Endothelial cell of umbilical vein (primary cell): ENCODE measurements around the gene RPS13. TPM values are rescaled to one million over a fixed set of nuclear protein-coding genes. Genes with fewer than 3 reads are reported as not detected.

Source experiments
- BruUV-seq: library from RNA; stranded (reverse); fragments of 400-500 nt; replicated peaks from 2 replicates; lab custom pipeline; 2021; lab: Mats Ljungman, UMichigan
- CTCF ChIA-PET: fragments of 300-600, 350-600 bp; sonication (Branson Sonifier 250); formaldehyde crosslinking; loops from one replicate; lab custom pipeline; 2021; ENCODE audit warnings: antibody characterized with exemption, inconsistent platforms; lab: Charles Lee
- POLR2A ChIA-PET: fragments of 300-600, 350-600 bp; sonication (Branson Sonifier 250); formaldehyde crosslinking; loops from one replicate; lab custom pipeline; 2021; ENCODE audit warnings: antibody characterized with exemption, inconsistent platforms; lab: Charles Lee
- DNase-seq: peaks from one replicate; pipeline ENCODE4 v3.0.0-alpha.2; 2011; ENCODE audit warnings: low read depth, low spot score
- FAIRE-seq: peaks from 2 replicates; lab custom pipeline; 2011; peaks lifted over from hg19 to GRCh38; lab: Jason Lieb, UNC
- H2AFZ ChIP-seq: 2 replicates; pipeline ENCODE4 v1.6.0; 2012; ENCODE audit warnings: low read depth, low read length, control low read depth, inconsistent platforms
- H3K27ac ChIP-seq: 2 replicates; pipeline ENCODE4 v1.5.1; 2011; ENCODE audit warnings: low read depth, mild to moderate bottlenecking, control low read depth, low read length, moderate library complexity; ENCODE audit not compliant: insufficient read depth
- H3K27me3 ChIP-seq, 2 experiments: 2 replicates each; pipeline versions ENCODE4 v1.6.0 to v1.6.1; 2011; ENCODE audit warnings: low read length in 2 of 2, mixed read lengths in 1 of 2; ENCODE audit not compliant: control insufficient read depth in 2 of 2, insufficient read depth in 2 of 2
- H3K36me3 ChIP-seq, 2 experiments: 2 replicates in 1 of 2; 3 replicates in 1 of 2; pipeline ENCODE4 v1.5.1; 2011; ENCODE audit warnings: low read length in 2 of 2, mild to moderate bottlenecking in 1 of 2, moderate library complexity in 1 of 2; ENCODE audit not compliant: control insufficient read depth in 2 of 2, insufficient read depth in 2 of 2; ENCODE audit errors: extremely low read depth in 1 of 2
- H3K4me1 ChIP-seq: 3 replicates; pipeline ENCODE4 v1.5.1; 2011; ENCODE audit warnings: mild to moderate bottlenecking, low read length; ENCODE audit not compliant: control insufficient read depth, insufficient read depth; ENCODE audit errors: extremely low read depth
- H3K4me2 ChIP-seq: 2 replicates; pipeline ENCODE4 v1.6.1; 2011; ENCODE audit warnings: low read length, control low read depth, mixed read lengths; ENCODE audit not compliant: insufficient read depth
- H3K4me3 ChIP-seq, 3 experiments: fragments of 200-600 bp in 1 of 3; sonication (generic), shearing (Covaris generic) in 1 of 3; replicated peaks in 1 of 3; 2 replicates each; pipeline ENCODE4 v1.5.1; 2011 to 2016; ENCODE audit warnings: control low read depth in 3 of 3, low read length in 3 of 3, mild to moderate bottlenecking in 2 of 3, inconsistent platforms in 1 of 3, low read depth in 1 of 3, moderate library complexity in 1 of 3; ENCODE audit not compliant: insufficient read depth in 1 of 3
- H3K79me2 ChIP-seq: 2 replicates; pipeline ENCODE4 v1.6.0; 2012; ENCODE audit warnings: low read length, inconsistent platforms; ENCODE audit not compliant: control insufficient read depth, insufficient read depth
- H3K9ac ChIP-seq: replicated peaks from 2 replicates; pipeline ENCODE3; 2011; ENCODE audit warnings: low read length, control low read depth; ENCODE audit not compliant: insufficient read depth; ENCODE audit errors: extremely low read depth
- H3K9me1 ChIP-seq: replicated peaks from 3 replicates; pipeline ENCODE4 v1.6.0; 2011; ENCODE audit warnings: mild to moderate bottlenecking, low read length; ENCODE audit not compliant: control insufficient read depth, insufficient read depth; ENCODE audit errors: extremely low read depth
- H3K9me3 ChIP-seq: replicated peaks from 2 replicates; pipeline ENCODE4 v1.5.1; 2012; ENCODE audit warnings: low read length, inconsistent platforms; ENCODE audit not compliant: control insufficient read depth, insufficient read depth
- H4K20me1 ChIP-seq: replicated peaks from 2 replicates; pipeline ENCODE3; 2011; ENCODE audit warnings: mild to moderate bottlenecking, low read length; ENCODE audit not compliant: control insufficient read depth, insufficient read depth; ENCODE audit errors: extremely low read depth
- CTCF ChIP-seq, 2 donors: IDR thresholded peaks; 1 replicate in 1 of 2; 2 replicates in 1 of 2; pipeline ENCODE4 v1.5.1; 2011; ENCODE audit warnings: low read length in 2 of 2, mild to moderate bottlenecking in 2 of 2, moderate library complexity in 2 of 2, control low read depth in 1 of 2, inconsistent platforms in 1 of 2, low read depth in 1 of 2; ENCODE audit not compliant: insufficient read depth in 1 of 2; ENCODE audit errors: extremely low read depth in 1 of 2
- EZH2 ChIP-seq: IDR thresholded peaks from 2 replicates; pipeline ENCODE4 v1.6.1; 2012; ENCODE audit warnings: borderline replicate concordance, low read depth, mild to moderate bottlenecking, moderate library complexity, low read length, inconsistent platforms; ENCODE audit not compliant: severe bottlenecking
- FOS ChIP-seq: IDR thresholded peaks from 2 replicates; pipeline ENCODE4 v1.6.1; 2011; ENCODE audit warnings: mild to moderate bottlenecking, low read length, moderate library complexity, borderline replicate concordance; ENCODE audit not compliant: insufficient read depth
- GATA2 ChIP-seq: IDR thresholded peaks from 2 replicates; pipeline ENCODE4 v1.7.0; 2011; ENCODE audit warnings: low read depth, mild to moderate bottlenecking, moderate library complexity, mixed read lengths, low read length; ENCODE audit not compliant: insufficient read length, insufficient read depth
- JUN ChIP-seq: IDR thresholded peaks from 2 replicates; pipeline ENCODE4 v1.6.1; 2011; ENCODE audit warnings: borderline replicate concordance, low read depth; ENCODE audit not compliant: insufficient read length, insufficient read depth
- MAX ChIP-seq: IDR thresholded peaks from 2 replicates; pipeline ENCODE4 v1.6.1; 2011; ENCODE audit not compliant: insufficient read depth, insufficient read length
- MYC ChIP-seq: IDR thresholded peaks from one replicate; pipeline ENCODE4 v1.6.1; 2011; ENCODE audit warnings: mild to moderate bottlenecking, low read depth, low read length
- POLR2A ChIP-seq: IDR thresholded peaks from 2 replicates; pipeline ENCODE4 v1.6.1; 2012; ENCODE audit warnings: low read depth, mild to moderate bottlenecking, control low read depth, low read length
- POLR2AphosphoS5 ChIP-seq: IDR thresholded peaks from 2 replicates; pipeline ENCODE4 v1.6.1; 2012; ENCODE audit warnings: low read depth, mild to moderate bottlenecking, control low read depth, low read length, moderate library complexity; ENCODE audit not compliant: insufficient read depth
- dilution Hi-C: fragments of 300-500 bp; cut with MboI; formaldehyde crosslinking; loops from one replicate; pipeline ENCODE4 v1.15.0; 2019; ENCODE audit warnings: low sequenced_read_pairs; ENCODE audit not compliant: extremely low pct_ligation_motif_present
- intact Hi-C: fragments of 100-400 bp; cut with micrococcal nuclease; formaldehyde crosslinking; loops from one replicate; pipeline ENCODE4 v1.10.0; 2022
- polyA plus RNA-seq, 4 experiments: library from polyadenylated mRNA; depleted of rRNA in 3 of 4; stranded (reverse) in 3 of 4; unstranded in 1 of 4; fragments of >200 nt; gene quantifications; 2 replicates each; pipeline versions ENCODE4 v1.2.1 to v1.2.3, GENCODE V29; 2011 to 2012; ENCODE audit warnings: missing spikeins in 1 of 4
- total RNA-seq: library from RNA; stranded (reverse); gene quantifications from 2 replicates; pipeline ENCODE4 v1.2.3, GENCODE V29; 2021

RPS13 gene
- total and polyA plus RNA-seq, 2 donors (not counting 3 experiments of a cell fraction or from before 2014, with no cell fraction given): 1,169 to 1,745 TPM

GRCh38 chr11:17121981-17122380 lies 44.5 kb upstream of the RPS13 start:
- DNase-seq: no peak
- dilution Hi-C loops: no loop called here
- Histone ChIP-seq H3K36me3 (peaks cover 0 to 8% of the 10 kb centered on the region in 2 experiments), H3K4me1 (peaks cover 16% of the 10 kb centered on the region), H3K9ac (no peak overlapping the region), H4K20me1 (no peaks in the 10 kb centered on the region), H3K4me2 (no peak overlapping the region), H3K4me3 (no peak overlapping the region), H2AFZ (no peak overlapping the region), H3K9me1 (no peaks in the 10 kb centered on the region), H3K9me3 (no peaks in the 10 kb centered on the region), H3K79me2 (no peaks in the 10 kb centered on the region), H3K27me3 (no peaks in the 10 kb centered on the region), H3K27ac (no peak overlapping the region)
- POLR2A ChIA-PET: no interaction called here
- intact Hi-C loops: no loop called here
- no peak for TF ChIP-seq POLR2A
- no peak for TF ChIP-seq FOS
- no peak for TF ChIP-seq POLR2AphosphoS5
- TF ChIP-seq CTCF (IDR thresholded peaks at IDR 0.05; ENCODE audit: extremely low read depth in 1 of 2, insufficient read depth in 1 of 2, low read depth in 1 of 2, low read length in 2 of 2): no peak
- no peak for FAIRE-seq
- no TSS peak for BruUV-seq
- CTCF ChIA-PET: interaction anchor here (0.7 kb wide), 1 partner anchor 112 kb away, joined by 3 read pairs; no protein-coding TSS in a partner anchor

- DNase-seq (no peak), FAIRE-seq (no peak)
- dilution Hi-C loops: no loop called here
- CTCF ChIA-PET: interaction anchor here (1.7 to 2.0 kb wide), 2 partner anchors 9 to 20 kb away, joined by 3 to 12 read pairs; no protein-coding TSS in a partner anchor
- H3K36me3 ChIP-seq: peaks cover 0 to 7% of the 10 kb centered on the region in 2 experiments
- H3K4me2 ChIP-seq: no peak overlapping the region
- no peaks in the 10 kb centered on the region for H3K79me2 ChIP-seq
- H2AFZ ChIP-seq: no peak overlapping the region
- no peaks in the 10 kb centered on the region for H3K9me3 ChIP-seq
- H3K27me3 ChIP-seq: no peaks in the 10 kb centered on the region
- H3K9me1 ChIP-seq: no peaks in the 10 kb centered on the region
- intact Hi-C loops: no loop called here
- no peak for TF ChIP-seq GATA2
- TF ChIP-seq POLR2AphosphoS5: no peak
- TF ChIP-seq POLR2A: no peak
- TF ChIP-seq MYC: no peak
- TF ChIP-seq EZH2: no peak
- TF ChIP-seq MAX: no peak
- no peak for TF ChIP-seq FOS
- no peak for TF ChIP-seq CTCF (IDR thresholded peaks at IDR 0.05; ENCODE audit: extremely low read depth in 1 of 2, insufficient read depth in 1 of 2, low read depth in 1 of 2, low read length in 2 of 2)
- no peak for TF ChIP-seq JUN
- no peak overlapping the region for H3K9ac ChIP-seq
- no peaks in the 10 kb centered on the region for H4K20me1 ChIP-seq
- peaks cover 12% of the 10 kb centered on the region for H3K4me1 ChIP-seq
- H3K27ac ChIP-seq: no peak overlapping the region
- BruUV-seq: no TSS peak
- no peak overlapping the region for H3K4me3 ChIP-seq
- POLR2A ChIA-PET: no interaction called here
Measured at GRCh38 chr11:17117262-17117661, 39.8 kb upstream of the RPS13 start.
